ENCODE data around the gene ARID3C. TPM values are rescaled to one million over a fixed set of nuclear protein-coding genes. Genes with fewer than 3 reads are reported as not detected.
A peak's percentile ranks its signal among the peaks of the same experiment; 100 is the strongest.

The ARID3C gene
- total RNA-seq, 1 donor from 2014 or later, result not detected

- Histone ChIP-seq H3K9ac (ENCODE audit: low read depth in 1 of 3, low read length in 3 of 3) (peak overlapping the region; percentile 80 to 92 (median 85)), H3K27me3 (ENCODE audit: control insufficient read depth in 3 of 3, insufficient read depth in 3 of 3, low read length in 3 of 3) (no peaks in the 10 kb centered on the region), H3K9me3 (ENCODE audit: control insufficient read depth in 3 of 3, low read length in 3 of 3) (no peaks in the 10 kb centered on the region), H3K4me3 (ENCODE audit: low read length in 3 of 3) (peak overlapping the region; percentile 34 to 96 (median 88)), H3K27ac (ENCODE audit: low read depth, low read length) (peak overlapping the region; percentile 72), H3K36me3 (ENCODE audit: control insufficient read depth in 3 of 3, insufficient read depth in 3 of 3, low read length in 3 of 3) (peaks cover 15 to 32% (median 29%) of the 10 kb centered on the region in 3 donors), H3K4me1 (ENCODE audit: control insufficient read depth in 3 of 3, insufficient read depth in 3 of 3, low read length in 3 of 3) (peaks cover 42 to 59% (median 51%) of the 10 kb centered on the region in 3 donors)
Measured at GRCh38 chr9:34653151-34654072, 24.5 kb upstream of the ARID3C start.

- H3K9ac ChIP-seq (ENCODE audit: low read depth in 1 of 3, low read length in 3 of 3), result peak overlapping the region; percentile 80 to 92 (median 85)
- peaks cover 49 to 67% (median 59%) of the 10 kb centered on the region in 3 donors for H3K4me1 ChIP-seq (ENCODE audit: control insufficient read depth in 3 of 3, insufficient read depth in 3 of 3, low read length in 3 of 3)
- H3K9me3 ChIP-seq (ENCODE audit: control insufficient read depth in 3 of 3, low read length in 3 of 3), result no peaks in the 10 kb centered on the region
- no peaks in the 10 kb centered on the region for H3K27me3 ChIP-seq (ENCODE audit: control insufficient read depth in 3 of 3, insufficient read depth in 3 of 3, low read length in 3 of 3)
- peak overlapping the region; percentile 73 to 96 (median 88) for H3K4me3 ChIP-seq (ENCODE audit: low read length in 3 of 3)
- H3K36me3 ChIP-seq (ENCODE audit: control insufficient read depth in 3 of 3, insufficient read depth in 3 of 3, low read length in 3 of 3), result peaks cover 19 to 30% (median 30%) of the 10 kb centered on the region in 3 donors
- peak overlapping the region; percentile 72 for H3K27ac ChIP-seq (ENCODE audit: low read depth, low read length)
Measured at GRCh38 chr9:34652602-34653000, 23.7 kb upstream of the ARID3C start.

- peaks cover 55 to 72% (median 65%) of the 10 kb centered on the region in 3 donors for H3K4me1 ChIP-seq (ENCODE audit: control insufficient read depth in 3 of 3, insufficient read depth in 3 of 3, low read length in 3 of 3)
- H3K9me3 ChIP-seq (ENCODE audit: control insufficient read depth in 3 of 3, low read length in 3 of 3), result no peaks in the 10 kb centered on the region
- peak within 1 kb of the TSS; percentile 80 to 92 (median 85) for H3K9ac ChIP-seq (ENCODE audit: low read depth in 1 of 3, low read length in 3 of 3)
- no peaks in the 10 kb centered on the region for H3K27me3 ChIP-seq (ENCODE audit: control insufficient read depth in 3 of 3, insufficient read depth in 3 of 3, low read length in 3 of 3)
- peaks cover 19 to 29% (median 25%) of the 10 kb centered on the region in 3 donors for H3K36me3 ChIP-seq (ENCODE audit: control insufficient read depth in 3 of 3, insufficient read depth in 3 of 3, low read length in 3 of 3)
- H3K27ac ChIP-seq (ENCODE audit: low read depth, low read length), result peak within 1 kb of the TSS; percentile 72
- H3K4me3 ChIP-seq (ENCODE audit: low read length in 3 of 3), result peak within 1 kb of the TSS; percentile 73 to 96 (median 88)
Measured at GRCh38 chr9:34651876-34652601, 23.2 kb upstream of the ARID3C start, which contains the start of gene IL11RA. TSS of gene IL11RA (plus strand) at chr9:34652185. CDS start at chr9:34655218, 3,033 bp downstream.

GRCh38 chr9:34651321-34651720, 22.5 kb upstream of the ARID3C start:
- Histone ChIP-seq H3K9ac (ENCODE audit: low read depth in 1 of 3, low read length in 3 of 3) (peak overlapping the region; percentile 64 to 92 (median 85)), H3K27ac (ENCODE audit: low read depth, low read length) (peak overlapping the region; percentile 72), H3K9me3 (ENCODE audit: control insufficient read depth in 3 of 3, low read length in 3 of 3) (no peaks in the 10 kb centered on the region), H3K4me1 (ENCODE audit: control insufficient read depth in 3 of 3, insufficient read depth in 3 of 3, low read length in 3 of 3) (peaks cover 58 to 80% (median 67%) of the 10 kb centered on the region in 3 donors), H3K4me3 (ENCODE audit: low read length in 3 of 3) (peak overlapping the region; percentile 65 to 96 (median 88)), H3K36me3 (ENCODE audit: control insufficient read depth in 3 of 3, insufficient read depth in 3 of 3, low read length in 3 of 3) (peaks cover 19 to 26% (median 22%) of the 10 kb centered on the region in 3 donors), H3K27me3 (ENCODE audit: control insufficient read depth in 3 of 3, insufficient read depth in 3 of 3, low read length in 3 of 3) (no peaks in the 10 kb centered on the region)

GRCh38 chr9:34650816-34651215, 21.9 kb upstream of the ARID3C start:
- Histone ChIP-seq H3K9me3 (ENCODE audit: control insufficient read depth in 3 of 3, low read length in 3 of 3) (no peaks in the 10 kb centered on the region), H3K4me3 (ENCODE audit: low read length in 3 of 3) (peak overlapping the region in 2 of 3 donors; percentile 65 to 96), H3K4me1 (ENCODE audit: control insufficient read depth in 3 of 3, insufficient read depth in 3 of 3, low read length in 3 of 3) (peaks cover 63 to 85% (median 72%) of the 10 kb centered on the region in 3 donors), H3K27ac (ENCODE audit: low read depth, low read length) (peak overlapping the region; percentile 72), H3K27me3 (ENCODE audit: control insufficient read depth in 3 of 3, insufficient read depth in 3 of 3, low read length in 3 of 3) (no peaks in the 10 kb centered on the region), H3K9ac (ENCODE audit: low read depth in 1 of 3, low read length in 3 of 3) (peak overlapping the region in 2 of 3 donors; percentile 16 to 92), H3K36me3 (ENCODE audit: control insufficient read depth in 3 of 3, insufficient read depth in 3 of 3, low read length in 3 of 3) (peaks cover 19 to 26% (median 22%) of the 10 kb centered on the region in 3 donors)

GRCh38 chr9:34648673-34649072, 19.8 kb upstream of the ARID3C start:
- Histone ChIP-seq H3K4me1 (ENCODE audit: control insufficient read depth in 3 of 3, insufficient read depth in 3 of 3, low read length in 3 of 3) (peaks cover 45 to 71% (median 57%) of the 10 kb centered on the region in 3 donors), H3K9ac (ENCODE audit: low read depth in 1 of 3, low read length in 3 of 3) (peak overlapping the region in 1 of 3 donors; percentile 25), H3K4me3 (ENCODE audit: low read length in 3 of 3) (no peak overlapping the region), H3K36me3 (ENCODE audit: control insufficient read depth in 3 of 3, insufficient read depth in 3 of 3, low read length in 3 of 3) (peaks cover 19 to 26% (median 22%) of the 10 kb centered on the region in 3 donors), H3K27ac (ENCODE audit: low read depth, low read length) (no peak overlapping the region), H3K9me3 (ENCODE audit: control insufficient read depth in 3 of 3, low read length in 3 of 3) (no peaks in the 10 kb centered on the region), H3K27me3 (ENCODE audit: control insufficient read depth in 3 of 3, insufficient read depth in 3 of 3, low read length in 3 of 3) (no peaks in the 10 kb centered on the region)

GRCh38 chr9:34647651-34648050, 18.8 kb upstream of the ARID3C start:
- no peaks in the 10 kb centered on the region for H3K9me3 ChIP-seq (ENCODE audit: control insufficient read depth in 3 of 3, low read length in 3 of 3)
- peak overlapping the region; percentile 92 to 97 (median 95) for H3K4me3 ChIP-seq (ENCODE audit: low read length in 3 of 3)
- H3K36me3 ChIP-seq (ENCODE audit: control insufficient read depth in 3 of 3, insufficient read depth in 3 of 3, low read length in 3 of 3), result peaks cover 19 to 26% (median 22%) of the 10 kb centered on the region in 3 donors
- H3K27me3 ChIP-seq (ENCODE audit: control insufficient read depth in 3 of 3, insufficient read depth in 3 of 3, low read length in 3 of 3), result no peaks in the 10 kb centered on the region
- H3K27ac ChIP-seq (ENCODE audit: low read depth, low read length), result peak overlapping the region; percentile 15
- H3K4me1 ChIP-seq (ENCODE audit: control insufficient read depth in 3 of 3, insufficient read depth in 3 of 3, low read length in 3 of 3), result peaks cover 38 to 61% (median 46%) of the 10 kb centered on the region in 3 donors
- H3K9ac ChIP-seq (ENCODE audit: low read depth in 1 of 3, low read length in 3 of 3), result peak overlapping the region; percentile 84 to 96 (median 87)

GRCh38 chr9:34647084-34647403, 18.2 kb upstream of the ARID3C start:
- no peaks in the 10 kb centered on the region for H3K27me3 ChIP-seq (ENCODE audit: control insufficient read depth in 3 of 3, insufficient read depth in 3 of 3, low read length in 3 of 3)
- H3K36me3 ChIP-seq (ENCODE audit: control insufficient read depth in 3 of 3, insufficient read depth in 3 of 3, low read length in 3 of 3), result peaks cover 19 to 26% (median 22%) of the 10 kb centered on the region in 3 donors
- peaks cover 33 to 55% (median 41%) of the 10 kb centered on the region in 3 donors for H3K4me1 ChIP-seq (ENCODE audit: control insufficient read depth in 3 of 3, insufficient read depth in 3 of 3, low read length in 3 of 3)
- H3K4me3 ChIP-seq (ENCODE audit: low read length in 3 of 3), result peak overlapping the region; percentile 92 to 97 (median 95)
- peak overlapping the region; percentile 85 for H3K27ac ChIP-seq (ENCODE audit: low read depth, low read length)
- no peaks in the 10 kb centered on the region for H3K9me3 ChIP-seq (ENCODE audit: control insufficient read depth in 3 of 3, low read length in 3 of 3)
- H3K9ac ChIP-seq (ENCODE audit: low read depth in 1 of 3, low read length in 3 of 3), result peak overlapping the region; percentile 84 to 96 (median 87)

GRCh38 chr9:34646211-34647083, 17.6 kb upstream of the ARID3C start, which contains the start of gene GALT:
TSS of gene GALT (plus strand) at chr9:34646675. CDS start at chr9:34646705, 30 bp downstream.
- Histone ChIP-seq H3K36me3 (ENCODE audit: control insufficient read depth in 3 of 3, insufficient read depth in 3 of 3, low read length in 3 of 3) (peaks cover 19 to 26% (median 22%) of the 10 kb centered on the region in 3 donors), H3K27me3 (ENCODE audit: control insufficient read depth in 3 of 3, insufficient read depth in 3 of 3, low read length in 3 of 3) (no peaks in the 10 kb centered on the region), H3K27ac (ENCODE audit: low read depth, low read length) (peak within 1 kb of the TSS; percentile 85), H3K9ac (ENCODE audit: low read depth in 1 of 3, low read length in 3 of 3) (peak within 1 kb of the TSS; percentile 84 to 96 (median 87)), H3K4me3 (ENCODE audit: low read length in 3 of 3) (peak within 1 kb of the TSS; percentile 92 to 97 (median 95)), H3K4me1 (ENCODE audit: control insufficient read depth in 3 of 3, insufficient read depth in 3 of 3, low read length in 3 of 3) (peaks cover 31 to 51% (median 37%) of the 10 kb centered on the region in 3 donors), H3K9me3 (ENCODE audit: control insufficient read depth in 3 of 3, low read length in 3 of 3) (no peaks in the 10 kb centered on the region)
